Choroid plexus epithelial cell (primary cell): ENCODE measurements around the gene RBM33.

ENCODE experiments used
- DNase-seq: peaks from one replicate; pipeline ENCODE4 v3.0.0-alpha.2; 2010; ENCODE audit warnings: low read depth
- H3K4me3 ChIP-seq: 2 replicates; pipeline ENCODE4 v1.5.1; 2011; ENCODE audit warnings: low read depth, mild to moderate bottlenecking, control low read depth, low read length, moderate library complexity
- CTCF ChIP-seq: conservative IDR thresholded peaks from 2 replicates; pipeline ENCODE4 v1.5.1; 2011; ENCODE audit warnings: low read depth, mild to moderate bottlenecking, control low read depth, inconsistent platforms, low read length, moderate library complexity

The RBM33 gene

GRCh38 chr7:155809947-155810769, 165.7 kb downstream of the RBM33 start:
- DNase-seq = no peak

GRCh38 chr7:155810770-155811559, 166.5 kb downstream of the RBM33 start:
- no peak for TF ChIP-seq CTCF
- DNase-seq = no peak
- H3K4me3 ChIP-seq = no peak overlapping the region

More at GRCh38 chr7:155809947-155810769, 165.7 kb downstream of the RBM33 start:
- H3K4me3 ChIP-seq = no peak overlapping the region
- no peak for TF ChIP-seq CTCF

- TF ChIP-seq CTCF = no peak
Measured at GRCh38 chr7:155811560-155811894, 167.1 kb downstream of the RBM33 start.

GRCh38 chr7:155811895-155812761, 167.7 kb downstream of the RBM33 start, which contains the start of gene SHH:
SHH (minus strand) TSS chr7:155812463; CDS start chr7:155812122, 341 bp downstream.
- peak; percentile 49 for DNase-seq

More at GRCh38 chr7:155811560-155811894, 167.1 kb downstream of the RBM33 start:
- no peak overlapping the region for H3K4me3 ChIP-seq
- no peak for DNase-seq

GRCh38 chr7:155813125-155813524, 168.7 kb downstream of the RBM33 start:
- no peak for DNase-seq
- no peak for TF ChIP-seq CTCF

More at GRCh38 chr7:155811895-155812761, 167.7 kb downstream of the RBM33 start, which contains the start of gene SHH:
- TF ChIP-seq CTCF = no peak
- peak within 1 kb of the TSS; percentile 46 for H3K4me3 ChIP-seq

GRCh38 chr7:155813546-155814315, 169.3 kb downstream of the RBM33 start:
- H3K4me3 ChIP-seq = no peak overlapping the region
- no peak for TF ChIP-seq CTCF
- DNase-seq = no peak

More at GRCh38 chr7:155813125-155813524, 168.7 kb downstream of the RBM33 start:
- no peak overlapping the region for H3K4me3 ChIP-seq
